Panc1 (cell line): Measurements from ENCODE around the gene PTPMT1. TPM values are rescaled to one million over a fixed set of nuclear protein-coding genes. Genes with fewer than 3 reads are reported as not detected.

Experiments used
- ATAC-seq: fragments of 200-7000 bp; cut with Tn5 transposase; 2 replicates; pipeline ENCODE4 v1.9.1; 2020; ENCODE audit warnings: mild to moderate bottlenecking, moderate library complexity
- BruUV-seq: library from RNA; stranded (reverse); fragments of 400-500 nt; replicated peaks from 2 replicates; lab custom pipeline; 2021; lab: Mats Ljungman, UMichigan
- CTCF ChIA-PET: fragments of 300-600 bp; sonication (Branson Sonifier 250); formaldehyde crosslinking; loops from one replicate; lab custom pipeline; 2022; ENCODE audit warnings: antibody characterized with exemption; lab: Charles Lee
- POLR2A ChIA-PET: fragments of 300-600 bp; sonication (Branson Sonifier 250); formaldehyde crosslinking; loops from one replicate; lab custom pipeline; 2022; ENCODE audit warnings: antibody characterized with exemption; lab: Charles Lee
- DNase-seq: peaks from one replicate; pipeline ENCODE4 v3.0.0-alpha.2; 2010; ENCODE audit warnings: low read depth, low spot score
- H3K27ac ChIP-seq: 2 replicates; pipeline ENCODE4 v1.5.1; 2011; ENCODE audit warnings: mild to moderate bottlenecking, low read length, inconsistent platforms
- H3K27me3 ChIP-seq: fragments of 200-500 bp; sonication (Bioruptor generic); 2 replicates; pipeline ENCODE4 v1.6.0; 2014; ENCODE audit warnings: low read length, inconsistent platforms; ENCODE audit not compliant: control insufficient read depth, insufficient read depth
- H3K36me3 ChIP-seq: fragments of 200-500 bp; sonication (Bioruptor generic); 2 replicates; pipeline ENCODE4 v1.5.1; 2014; ENCODE audit warnings: inconsistent platforms, mild to moderate bottlenecking, low read length, moderate library complexity; ENCODE audit not compliant: control insufficient read depth, insufficient read depth
- H3K4me1 ChIP-seq: 2 replicates; pipeline ENCODE4 v1.5.1; 2011; ENCODE audit warnings: inconsistent platforms, mild to moderate bottlenecking, low read length, moderate library complexity; ENCODE audit not compliant: control insufficient read depth, insufficient read depth
- H3K4me3 ChIP-seq, 2 experiments: 2 replicates each; pipeline ENCODE4 v1.5.1; 2011 to 2012; ENCODE audit warnings: low read depth in 2 of 2, low read length in 2 of 2, mild to moderate bottlenecking in 2 of 2, inconsistent platforms in 1 of 2, moderate library complexity in 1 of 2
- H3K9me3 ChIP-seq: fragments of 200-500 bp; sonication (Bioruptor generic); 2 replicates; pipeline ENCODE4 v1.5.1; 2014; ENCODE audit warnings: low read depth, mild to moderate bottlenecking, inconsistent platforms, low read length, moderate library complexity; ENCODE audit not compliant: control insufficient read depth, insufficient read depth
- POLR2AphosphoS5 ChIP-seq: IDR thresholded peaks from 2 replicates; pipeline ENCODE4 v1.6.1; 2012; ENCODE audit warnings: mild to moderate bottlenecking, low read depth, low read length, moderate library complexity
- SIN3A ChIP-seq: IDR thresholded peaks from 2 replicates; pipeline ENCODE4 v1.6.1; 2012; ENCODE audit warnings: low read depth, mild to moderate bottlenecking, low read length, moderate library complexity, borderline replicate concordance; ENCODE audit not compliant: insufficient read depth
- TCF7L2 ChIP-seq: IDR thresholded peaks from 2 replicates; pipeline ENCODE4 v1.6.1; 2011; ENCODE audit warnings: mild to moderate bottlenecking, low read depth, low read length, inconsistent platforms
- in situ Hi-C: cut with HindIII; loops from 2 replicates; pipeline ENCODE4 v1.10.0; 2016; ENCODE audit warnings: low sequenced_read_pairs, low pct_unique_long_range_greater_than_20kb
- intact Hi-C: fragments of 100-400 bp; cut with micrococcal nuclease; formaldehyde crosslinking; loops from one replicate; pipeline ENCODE4 v1.10.0; 2022; ENCODE audit not compliant: unreplicated experiment
- total RNA-seq: library from RNA; stranded (reverse); gene quantifications from one replicate; pipeline ENCODE4 v1.2.1, GENCODE V29; 2021; ENCODE audit not compliant: unreplicated experiment
- TF ChIP-seq, protein P1 (sequence below), 2 experiments: IDR thresholded peaks; 2 replicates each; pipeline ENCODE4 v1.6.1; 2011 to 2012; ENCODE audit warnings: low read depth in 2 of 2, control low read depth in 1 of 2, low read length in 1 of 2, mild to moderate bottlenecking in 1 of 2, moderate library complexity in 1 of 2; ENCODE audit not compliant: insufficient read depth in 1 of 2
- TF ChIP-seq, protein P2 (sequence below): fragments of 450-650 bp; IDR thresholded peaks from 2 replicates; pipeline ENCODE4 v1.5.1; 2017; ENCODE audit warnings: mild to moderate bottlenecking

The PTPMT1 gene
- total RNA-seq, 1 experiment from 2014 or later: 81.0 TPM

DNA sequence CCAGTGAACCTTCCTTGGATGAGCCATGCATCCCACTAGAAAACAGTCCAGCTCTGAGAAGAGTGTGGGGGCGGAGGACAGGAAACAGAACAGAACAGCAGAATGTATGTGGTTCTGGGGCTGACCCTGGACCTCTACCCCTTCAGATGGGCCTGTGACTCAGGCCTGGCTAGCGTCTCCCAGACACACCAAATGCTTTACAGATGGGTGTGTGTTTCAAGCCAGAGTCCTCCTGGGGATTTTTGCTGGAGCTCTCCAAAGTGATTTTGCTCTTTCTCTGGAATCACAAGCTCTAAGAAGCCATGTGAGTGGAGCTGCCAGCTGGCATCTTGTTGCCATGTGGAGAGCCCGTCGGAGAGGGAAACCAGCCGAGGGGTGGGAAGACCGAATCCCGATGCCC lies 42.0 kb downstream of the PTPMT1 start:
- Histone ChIP-seq H3K27me3 (no peaks in the 10 kb centered on the region), H3K4me3 (no peak overlapping the region), H3K36me3 (no peaks in the 10 kb centered on the region), H3K9me3 (no peaks in the 10 kb centered on the region), H3K4me1 (no peaks in the 10 kb centered on the region), H3K27ac (no peak overlapping the region)
- no TSS peak for BruUV-seq
- in situ Hi-C loops (no loop called here), intact Hi-C loops (no loop called here)
- DNase-seq (no peak), ATAC-seq (no peak)
- ChIA-PET CTCF (no interaction called here), POLR2A (no interaction called here)
- TF ChIP-seq, protein P1, sequence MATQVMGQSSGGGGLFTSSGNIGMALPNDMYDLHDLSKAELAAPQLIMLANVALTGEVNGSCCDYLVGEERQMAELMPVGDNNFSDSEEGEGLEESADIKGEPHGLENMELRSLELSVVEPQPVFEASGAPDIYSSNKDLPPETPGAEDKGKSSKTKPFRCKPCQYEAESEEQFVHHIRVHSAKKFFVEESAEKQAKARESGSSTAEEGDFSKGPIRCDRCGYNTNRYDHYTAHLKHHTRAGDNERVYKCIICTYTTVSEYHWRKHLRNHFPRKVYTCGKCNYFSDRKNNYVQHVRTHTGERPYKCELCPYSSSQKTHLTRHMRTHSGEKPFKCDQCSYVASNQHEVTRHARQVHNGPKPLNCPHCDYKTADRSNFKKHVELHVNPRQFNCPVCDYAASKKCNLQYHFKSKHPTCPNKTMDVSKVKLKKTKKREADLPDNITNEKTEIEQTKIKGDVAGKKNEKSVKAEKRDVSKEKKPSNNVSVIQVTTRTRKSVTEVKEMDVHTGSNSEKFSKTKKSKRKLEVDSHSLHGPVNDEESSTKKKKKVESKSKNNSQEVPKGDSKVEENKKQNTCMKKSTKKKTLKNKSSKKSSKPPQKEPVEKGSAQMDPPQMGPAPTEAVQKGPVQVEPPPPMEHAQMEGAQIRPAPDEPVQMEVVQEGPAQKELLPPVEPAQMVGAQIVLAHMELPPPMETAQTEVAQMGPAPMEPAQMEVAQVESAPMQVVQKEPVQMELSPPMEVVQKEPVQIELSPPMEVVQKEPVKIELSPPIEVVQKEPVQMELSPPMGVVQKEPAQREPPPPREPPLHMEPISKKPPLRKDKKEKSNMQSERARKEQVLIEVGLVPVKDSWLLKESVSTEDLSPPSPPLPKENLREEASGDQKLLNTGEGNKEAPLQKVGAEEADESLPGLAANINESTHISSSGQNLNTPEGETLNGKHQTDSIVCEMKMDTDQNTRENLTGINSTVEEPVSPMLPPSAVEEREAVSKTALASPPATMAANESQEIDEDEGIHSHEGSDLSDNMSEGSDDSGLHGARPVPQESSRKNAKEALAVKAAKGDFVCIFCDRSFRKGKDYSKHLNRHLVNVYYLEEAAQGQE (IDR thresholded peaks at IDR 0.05; ENCODE audit: insufficient read depth in 1 of 2, low read depth in 2 of 2, low read length in 1 of 2): no peak
- TF ChIP-seq SIN3A (no peak), POLR2AphosphoS5 (no peak), TCF7L2 (no peak)
- TF ChIP-seq, protein P2, sequence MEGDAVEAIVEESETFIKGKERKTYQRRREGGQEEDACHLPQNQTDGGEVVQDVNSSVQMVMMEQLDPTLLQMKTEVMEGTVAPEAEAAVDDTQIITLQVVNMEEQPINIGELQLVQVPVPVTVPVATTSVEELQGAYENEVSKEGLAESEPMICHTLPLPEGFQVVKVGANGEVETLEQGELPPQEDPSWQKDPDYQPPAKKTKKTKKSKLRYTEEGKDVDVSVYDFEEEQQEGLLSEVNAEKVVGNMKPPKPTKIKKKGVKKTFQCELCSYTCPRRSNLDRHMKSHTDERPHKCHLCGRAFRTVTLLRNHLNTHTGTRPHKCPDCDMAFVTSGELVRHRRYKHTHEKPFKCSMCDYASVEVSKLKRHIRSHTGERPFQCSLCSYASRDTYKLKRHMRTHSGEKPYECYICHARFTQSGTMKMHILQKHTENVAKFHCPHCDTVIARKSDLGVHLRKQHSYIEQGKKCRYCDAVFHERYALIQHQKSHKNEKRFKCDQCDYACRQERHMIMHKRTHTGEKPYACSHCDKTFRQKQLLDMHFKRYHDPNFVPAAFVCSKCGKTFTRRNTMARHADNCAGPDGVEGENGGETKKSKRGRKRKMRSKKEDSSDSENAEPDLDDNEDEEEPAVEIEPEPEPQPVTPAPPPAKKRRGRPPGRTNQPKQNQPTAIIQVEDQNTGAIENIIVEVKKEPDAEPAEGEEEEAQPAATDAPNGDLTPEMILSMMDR: no peak

DNA sequence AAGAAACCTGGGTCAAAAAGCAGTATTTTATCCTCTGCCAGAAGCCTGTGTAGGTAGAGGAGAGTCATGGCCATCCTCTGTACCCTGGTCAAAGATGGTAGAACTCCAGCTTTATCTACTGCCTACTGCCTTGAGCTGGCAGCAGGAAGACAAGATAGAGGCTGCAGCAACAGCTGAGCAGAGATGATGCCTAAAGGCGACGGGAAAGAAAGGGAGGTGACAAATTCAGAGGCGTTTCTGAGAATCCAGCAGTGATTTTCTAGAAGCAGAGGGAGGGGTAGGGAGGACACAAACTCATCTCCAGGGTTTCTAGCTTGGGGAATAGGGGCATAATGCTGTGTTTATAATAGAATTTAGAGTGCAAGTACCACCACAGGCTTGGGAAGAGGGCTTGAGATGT lies 44.3 kb downstream of the PTPMT1 start:
- no peak for DNase-seq
- BruUV-seq: no TSS peak
- no peaks in the 10 kb centered on the region for H3K4me1 ChIP-seq
- H3K27me3 ChIP-seq: no peaks in the 10 kb centered on the region
- no peaks in the 10 kb centered on the region for H3K36me3 ChIP-seq
- H3K27ac ChIP-seq: no peak overlapping the region
- no peaks in the 10 kb centered on the region for H3K9me3 ChIP-seq
- TF ChIP-seq, protein P2: no peak
- TF ChIP-seq SIN3A (no peak), TCF7L2 (no peak), POLR2AphosphoS5 (no peak)
- TF ChIP-seq, protein P1 (IDR thresholded peaks at IDR 0.05; ENCODE audit: insufficient read depth in 1 of 2, low read depth in 2 of 2, low read length in 1 of 2): no peak
- H3K4me3 ChIP-seq: no peak overlapping the region
- POLR2A ChIA-PET: no interaction called here
- intact Hi-C loops: no loop called here
- ATAC-seq: no peak
- in situ Hi-C loops: no loop called here
- CTCF ChIA-PET: no interaction called here
